HG02884 (cell line): Measurements from ENCODE around the gene ABI1.
A peak's percentile ranks its signal among the peaks of the same experiment; 100 is the strongest.
"Not testable (repeated sequence)": the region's sequence is repeated elsewhere in the genome, so short reads cannot be mapped to it uniquely, and the experiment has no call there.

Source experiments
- ATAC-seq: cut with Tn5 transposase; IDR thresholded peaks from one replicate; pipeline ENCODE4 v1.9.1; 2021; ENCODE audit warnings: mild to moderate bottlenecking, moderate library complexity; ENCODE audit not compliant: unreplicated experiment

Gene ABI1

GRCh38 chr10:26805567-26806245, 55.1 kb downstream of the ABI1 start:
- no peak for ATAC-seq

- no peak for ATAC-seq
Measured at GRCh38 chr10:26804418-26805393, 56.1 kb downstream of the ABI1 start.

- ATAC-seq: no peak
Measured at GRCh38 chr10:26803849-26804248, 56.9 kb downstream of the ABI1 start.

GRCh38 chr10:26802527-26802926, 58.2 kb downstream of the ABI1 start:
- ATAC-seq: no peak

- ATAC-seq: no peak
Measured at GRCh38 chr10:26801831-26802230, 58.9 kb downstream of the ABI1 start.

- ATAC-seq: no peak
Measured at GRCh38 chr10:26801274-26801673, 59.5 kb downstream of the ABI1 start.

GRCh38 chr10:26800468-26800867, 60.3 kb downstream of the ABI1 start:
- ATAC-seq: no peak

GRCh38 chr10:26799342-26799741, 61.4 kb downstream of the ABI1 start:
- ATAC-seq: peak; percentile 67

GRCh38 chr10:26798298-26798697, 62.5 kb downstream of the ABI1 start:
- ATAC-seq: no peak

GRCh38 chr10:26797340-26797739, 63.4 kb downstream of the ABI1 start:
- no peak for ATAC-seq

- ATAC-seq: no peak
Measured at GRCh38 chr10:26792758-26793495, 67.8 kb downstream of the ABI1 start.

- no peak for ATAC-seq
Measured at GRCh38 chr10:26790221-26790995, 70.3 kb downstream of the ABI1 start.

- ATAC-seq: not testable (repeated sequence)
Measured at GRCh38 chr10:26789779-26790178, 71.0 kb downstream of the ABI1 start.

GRCh38 chr10:26787362-26787761, 73.4 kb downstream of the ABI1 start:
- no peak for ATAC-seq

GRCh38 chr10:26781797-26782196, 79.0 kb downstream of the ABI1 start:
- ATAC-seq: no peak

GRCh38 chr10:26780793-26781601, 79.8 kb downstream of the ABI1 start:
- peak; percentile 61 for ATAC-seq

- ATAC-seq: peak; percentile 38
Measured at GRCh38 chr10:26780106-26780792, 80.5 kb downstream of the ABI1 start.

- no peak for ATAC-seq
Measured at GRCh38 chr10:26779176-26779860, 81.4 kb downstream of the ABI1 start.

GRCh38 chr10:26777686-26778085, 83.1 kb downstream of the ABI1 start:
- no peak for ATAC-seq
